Measurements from ENCODE around the gene EPAS1.

DNA sequence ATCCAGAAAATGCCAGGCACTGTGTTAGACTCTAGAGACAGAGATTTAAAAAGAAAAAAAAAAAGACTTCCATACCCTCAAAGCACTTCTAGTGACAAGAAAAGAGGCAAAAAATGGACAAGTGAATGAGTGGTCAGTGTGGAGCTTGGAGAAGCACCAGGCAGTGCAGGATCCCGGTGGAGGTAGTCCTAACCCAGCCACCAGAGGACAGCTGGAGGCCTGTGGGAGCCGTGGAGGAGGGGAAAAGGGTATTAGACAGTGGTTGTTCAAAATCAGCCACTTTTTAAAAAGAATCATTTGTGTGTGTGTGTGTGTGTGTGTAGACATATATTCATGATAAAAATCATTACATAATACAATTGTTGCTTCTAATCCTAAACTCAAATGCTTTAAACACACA is 32.8 kb upstream of the EPAS1 start:
- TF ChIP-seq, protein P1, sequence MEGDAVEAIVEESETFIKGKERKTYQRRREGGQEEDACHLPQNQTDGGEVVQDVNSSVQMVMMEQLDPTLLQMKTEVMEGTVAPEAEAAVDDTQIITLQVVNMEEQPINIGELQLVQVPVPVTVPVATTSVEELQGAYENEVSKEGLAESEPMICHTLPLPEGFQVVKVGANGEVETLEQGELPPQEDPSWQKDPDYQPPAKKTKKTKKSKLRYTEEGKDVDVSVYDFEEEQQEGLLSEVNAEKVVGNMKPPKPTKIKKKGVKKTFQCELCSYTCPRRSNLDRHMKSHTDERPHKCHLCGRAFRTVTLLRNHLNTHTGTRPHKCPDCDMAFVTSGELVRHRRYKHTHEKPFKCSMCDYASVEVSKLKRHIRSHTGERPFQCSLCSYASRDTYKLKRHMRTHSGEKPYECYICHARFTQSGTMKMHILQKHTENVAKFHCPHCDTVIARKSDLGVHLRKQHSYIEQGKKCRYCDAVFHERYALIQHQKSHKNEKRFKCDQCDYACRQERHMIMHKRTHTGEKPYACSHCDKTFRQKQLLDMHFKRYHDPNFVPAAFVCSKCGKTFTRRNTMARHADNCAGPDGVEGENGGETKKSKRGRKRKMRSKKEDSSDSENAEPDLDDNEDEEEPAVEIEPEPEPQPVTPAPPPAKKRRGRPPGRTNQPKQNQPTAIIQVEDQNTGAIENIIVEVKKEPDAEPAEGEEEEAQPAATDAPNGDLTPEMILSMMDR (conservative IDR thresholded peaks at IDR 0.05), result no peak
- no peak for TF ChIP-seq EZH2 (IDR thresholded peaks at IDR 0.05; ENCODE audit: low read depth)

All from PC-9 (cell line).